HL-60 (cell line): ENCODE data around the gene DIP2A.

Source experiments
- GABPA ChIP-seq: IDR thresholded peaks from 2 replicates; pipeline ENCODE4 v1.6.1; 2012; ENCODE audit warnings: low read depth
- POLR2AphosphoS5 ChIP-seq: IDR thresholded peaks from 2 replicates; pipeline ENCODE4 v1.6.1; 2012; ENCODE audit warnings: low read depth
- SPI1 ChIP-seq: IDR thresholded peaks from 2 replicates; pipeline ENCODE4 v1.6.1; 2012; ENCODE audit warnings: low read depth, mild to moderate bottlenecking, borderline replicate concordance
- TF ChIP-seq, protein P1 (sequence below): IDR thresholded peaks from one replicate; pipeline ENCODE4 v1.5.1; 2011; ENCODE audit warnings: low read length, control low read depth, inconsistent platforms; ENCODE audit not compliant: insufficient read depth
- TF ChIP-seq, protein P2 (sequence below): IDR thresholded peaks from 2 replicates; pipeline ENCODE4 v1.6.1; 2012; ENCODE audit warnings: low read depth; ENCODE audit not compliant: insufficient replicate concordance

DNA sequence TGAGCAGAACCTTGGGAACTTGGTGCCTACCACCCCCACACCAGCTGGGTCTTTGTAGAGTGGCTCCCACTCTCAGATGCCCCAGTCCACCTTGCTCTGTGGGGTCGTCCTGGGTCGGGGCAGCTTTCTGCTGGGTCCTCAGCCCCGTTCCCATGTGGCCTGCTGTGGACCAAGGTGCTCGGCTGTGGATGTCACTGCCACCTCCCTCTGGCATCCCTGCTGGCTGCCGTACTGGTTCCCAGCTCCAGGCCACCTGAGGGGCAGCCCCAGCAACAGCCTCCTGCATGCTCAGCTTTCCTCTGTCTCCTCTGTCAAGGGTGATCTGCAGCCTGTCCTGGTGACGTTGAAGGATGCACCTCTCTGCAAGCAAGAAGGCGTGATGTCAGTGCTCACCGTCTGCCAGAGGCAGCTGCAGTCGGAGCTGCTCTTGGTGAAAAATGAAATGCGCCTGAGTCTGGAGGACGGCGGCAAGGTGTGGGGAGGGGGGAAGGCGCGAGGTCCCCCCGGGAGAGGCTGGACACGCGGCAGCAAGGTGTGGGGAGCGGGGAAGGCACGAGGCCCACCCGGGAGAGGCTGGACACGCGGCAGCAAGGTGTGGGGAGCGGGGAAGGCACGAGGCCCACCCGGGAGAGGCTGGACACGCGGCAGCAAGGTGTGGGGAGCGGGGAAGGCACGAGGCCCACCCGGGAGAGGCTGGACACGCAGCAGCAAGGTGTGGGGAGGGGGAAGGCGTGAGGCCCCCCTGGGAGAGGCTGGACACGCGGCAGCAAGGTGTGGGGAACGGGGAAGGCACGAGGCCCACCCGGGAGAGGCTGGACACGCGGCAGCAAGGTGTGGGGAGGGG lies 45.9 kb upstream of the DIP2A start:
- TF ChIP-seq POLR2AphosphoS5: no peak
- TF ChIP-seq, protein P1, sequence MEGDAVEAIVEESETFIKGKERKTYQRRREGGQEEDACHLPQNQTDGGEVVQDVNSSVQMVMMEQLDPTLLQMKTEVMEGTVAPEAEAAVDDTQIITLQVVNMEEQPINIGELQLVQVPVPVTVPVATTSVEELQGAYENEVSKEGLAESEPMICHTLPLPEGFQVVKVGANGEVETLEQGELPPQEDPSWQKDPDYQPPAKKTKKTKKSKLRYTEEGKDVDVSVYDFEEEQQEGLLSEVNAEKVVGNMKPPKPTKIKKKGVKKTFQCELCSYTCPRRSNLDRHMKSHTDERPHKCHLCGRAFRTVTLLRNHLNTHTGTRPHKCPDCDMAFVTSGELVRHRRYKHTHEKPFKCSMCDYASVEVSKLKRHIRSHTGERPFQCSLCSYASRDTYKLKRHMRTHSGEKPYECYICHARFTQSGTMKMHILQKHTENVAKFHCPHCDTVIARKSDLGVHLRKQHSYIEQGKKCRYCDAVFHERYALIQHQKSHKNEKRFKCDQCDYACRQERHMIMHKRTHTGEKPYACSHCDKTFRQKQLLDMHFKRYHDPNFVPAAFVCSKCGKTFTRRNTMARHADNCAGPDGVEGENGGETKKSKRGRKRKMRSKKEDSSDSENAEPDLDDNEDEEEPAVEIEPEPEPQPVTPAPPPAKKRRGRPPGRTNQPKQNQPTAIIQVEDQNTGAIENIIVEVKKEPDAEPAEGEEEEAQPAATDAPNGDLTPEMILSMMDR: no peak
- no peak for TF ChIP-seq GABPA
- TF ChIP-seq, protein P2, sequence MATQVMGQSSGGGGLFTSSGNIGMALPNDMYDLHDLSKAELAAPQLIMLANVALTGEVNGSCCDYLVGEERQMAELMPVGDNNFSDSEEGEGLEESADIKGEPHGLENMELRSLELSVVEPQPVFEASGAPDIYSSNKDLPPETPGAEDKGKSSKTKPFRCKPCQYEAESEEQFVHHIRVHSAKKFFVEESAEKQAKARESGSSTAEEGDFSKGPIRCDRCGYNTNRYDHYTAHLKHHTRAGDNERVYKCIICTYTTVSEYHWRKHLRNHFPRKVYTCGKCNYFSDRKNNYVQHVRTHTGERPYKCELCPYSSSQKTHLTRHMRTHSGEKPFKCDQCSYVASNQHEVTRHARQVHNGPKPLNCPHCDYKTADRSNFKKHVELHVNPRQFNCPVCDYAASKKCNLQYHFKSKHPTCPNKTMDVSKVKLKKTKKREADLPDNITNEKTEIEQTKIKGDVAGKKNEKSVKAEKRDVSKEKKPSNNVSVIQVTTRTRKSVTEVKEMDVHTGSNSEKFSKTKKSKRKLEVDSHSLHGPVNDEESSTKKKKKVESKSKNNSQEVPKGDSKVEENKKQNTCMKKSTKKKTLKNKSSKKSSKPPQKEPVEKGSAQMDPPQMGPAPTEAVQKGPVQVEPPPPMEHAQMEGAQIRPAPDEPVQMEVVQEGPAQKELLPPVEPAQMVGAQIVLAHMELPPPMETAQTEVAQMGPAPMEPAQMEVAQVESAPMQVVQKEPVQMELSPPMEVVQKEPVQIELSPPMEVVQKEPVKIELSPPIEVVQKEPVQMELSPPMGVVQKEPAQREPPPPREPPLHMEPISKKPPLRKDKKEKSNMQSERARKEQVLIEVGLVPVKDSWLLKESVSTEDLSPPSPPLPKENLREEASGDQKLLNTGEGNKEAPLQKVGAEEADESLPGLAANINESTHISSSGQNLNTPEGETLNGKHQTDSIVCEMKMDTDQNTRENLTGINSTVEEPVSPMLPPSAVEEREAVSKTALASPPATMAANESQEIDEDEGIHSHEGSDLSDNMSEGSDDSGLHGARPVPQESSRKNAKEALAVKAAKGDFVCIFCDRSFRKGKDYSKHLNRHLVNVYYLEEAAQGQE: no peak
- TF ChIP-seq SPI1: no peak
